B cell (primary cell): Measurements from ENCODE around the gene MPL. TPM values are rescaled to one million over a fixed set of nuclear protein-coding genes. Genes with fewer than 3 reads are reported as not detected.
A peak's percentile ranks its signal among the peaks of the same experiment; 100 is the strongest.

Source experiments
- ATAC-seq: fragments of 200-7000 bp; cut with Tn5 transposase; one replicate; pipeline ENCODE4 v1.10.0; 2021; ENCODE audit warnings: low read depth, mild to moderate bottlenecking, moderate number of reproducible peaks, moderate library complexity
- CTCF ChIA-PET: fragments of 350-600 bp; sonication (Branson Sonifier 250); formaldehyde crosslinking; loops from one replicate; lab custom pipeline; 2021; ENCODE audit warnings: antibody characterized with exemption, inconsistent platforms; lab: Charles Lee
- POLR2A ChIA-PET: fragments of 350-600 bp; sonication (Branson Sonifier 250); formaldehyde crosslinking; loops from one replicate; lab custom pipeline; 2021; ENCODE audit warnings: antibody characterized with exemption; lab: Charles Lee
- DNase-seq: peaks from one replicate; pipeline ENCODE4 v3.0.0; 2013
- H2AFZ ChIP-seq: 2 replicates; pipeline ENCODE4 v1.6.1; 2012; ENCODE audit warnings: mild to moderate bottlenecking, low read depth, low read length; ENCODE audit not compliant: insufficient read depth, poor library complexity, severe bottlenecking
- H3K27ac ChIP-seq, 2 donors: 1 replicate in 1 of 2; 2 replicates in 1 of 2; pipeline ENCODE4 v1.5.1; 2012 to 2013; ENCODE audit warnings: low read length in 2 of 2, mild to moderate bottlenecking in 2 of 2, moderate library complexity in 1 of 2
- H3K27me3 ChIP-seq, 4 experiments: fragments of 200-600 bp in 1 of 4; sonication (generic) in 1 of 4; replicated peaks in 1 of 4; 1 replicate in 2 of 4; 2 replicates in 2 of 4; pipeline versions ENCODE4 v1.6.1 to v1.7.0; 2013 to 2016; ENCODE audit warnings: low read length in 3 of 4, mild to moderate bottlenecking in 2 of 4, mixed read lengths in 1 of 4, moderate library complexity in 1 of 4; ENCODE audit not compliant: insufficient read depth in 4 of 4, control insufficient read depth in 3 of 4; ENCODE audit errors: control extremely low read depth in 1 of 4
- H3K36me3 ChIP-seq, 2 experiments: replicated peaks in 1 of 2; 1 replicate in 1 of 2; 2 replicates in 1 of 2; pipeline versions ENCODE4 v1.6.1 to v1.7.1; 2013; ENCODE audit warnings: low read length in 1 of 2; ENCODE audit not compliant: insufficient read depth in 2 of 2, control insufficient read depth in 1 of 2; ENCODE audit errors: control extremely low read depth in 1 of 2, extremely low read depth in 1 of 2
- H3K4me1 ChIP-seq, 2 donors: fragments of 200-600 bp in 1 of 2; sonication (generic) in 1 of 2; 1 replicate in 1 of 2; 2 replicates in 1 of 2; pipeline versions ENCODE4 v1.5.1 to v1.6.1; 2013 to 2017; ENCODE audit warnings: low read length in 2 of 2; ENCODE audit not compliant: control insufficient read depth in 2 of 2, insufficient read depth in 2 of 2
- H3K4me2 ChIP-seq: replicated peaks from 2 replicates; pipeline ENCODE3; 2012; ENCODE audit warnings: mild to moderate bottlenecking, low read depth, low read length; ENCODE audit not compliant: poor library complexity, severe bottlenecking
- H3K4me3 ChIP-seq, 5 experiments: fragments of 200-600 bp in 1 of 5; sonication (generic) in 1 of 5; 1 replicate in 3 of 5; 2 replicates in 2 of 5; pipeline versions ENCODE4 v1.5.1 to v1.7.0; 2011 to 2016; ENCODE audit warnings: low read length in 4 of 5, mild to moderate bottlenecking in 4 of 5, low read depth in 2 of 5, control low read depth in 1 of 5, moderate library complexity in 1 of 5; ENCODE audit not compliant: insufficient read depth in 1 of 5; ENCODE audit errors: control extremely low read depth in 1 of 5, extremely low read depth in 1 of 5
- H3K79me2 ChIP-seq: fragments of 200-600 bp; sonication (generic); one replicate; pipeline ENCODE4 v1.6.0; 2016; ENCODE audit warnings: low read length; ENCODE audit not compliant: control insufficient read depth, insufficient read depth
- H3K9ac ChIP-seq: fragments of 200-600 bp; sonication (generic); 2 replicates; pipeline ENCODE4 v1.6.1; 2017; ENCODE audit warnings: mild to moderate bottlenecking, low read length, moderate library complexity
- H3K9me3 ChIP-seq, 3 donors: one replicate each; pipeline versions ENCODE4 v1.6.1 to v1.7.1; 2013; ENCODE audit warnings: low read length in 2 of 3; ENCODE audit not compliant: control insufficient read depth in 2 of 3, insufficient read depth in 1 of 3; ENCODE audit errors: control extremely low read depth in 1 of 3
- H4K20me1 ChIP-seq: 2 replicates; pipeline ENCODE4 v1.6.0; 2012; ENCODE audit warnings: mild to moderate bottlenecking, low read length; ENCODE audit not compliant: insufficient read depth, control insufficient read depth, poor library complexity, severe bottlenecking
- H3K27ac Mint-ChIP-seq: one replicate; pipeline ENCODE4 v1.8.0; 2021; ENCODE audit warnings: mixed read lengths
- H3K27me3 Mint-ChIP-seq: one replicate; pipeline ENCODE4 v1.8.0; 2021; ENCODE audit warnings: mixed read lengths
- H3K4me1 Mint-ChIP-seq: one replicate; pipeline ENCODE4 v1.8.0; 2021; ENCODE audit warnings: mixed read lengths
- H3K4me3 Mint-ChIP-seq: one replicate; pipeline ENCODE4 v1.8.0; 2021; ENCODE audit warnings: mixed read lengths
- H3K9me3 Mint-ChIP-seq: one replicate; pipeline ENCODE4 v1.8.0; 2022; ENCODE audit warnings: mixed read lengths; ENCODE audit not compliant: insufficient read depth
- CTCF ChIP-seq: fragments of 200-600 bp; IDR thresholded peaks from one replicate; pipeline ENCODE4 v1.8.0; 2022; ENCODE audit warnings: antibody characterized with exemption, mild to moderate bottlenecking
- EZH2 ChIP-seq: IDR thresholded peaks from 2 replicates; pipeline ENCODE4 v1.6.1; 2012; ENCODE audit warnings: borderline replicate concordance, low read depth, mild to moderate bottlenecking, moderate library complexity, low read length; ENCODE audit not compliant: insufficient read depth, poor library complexity, severe bottlenecking
- WGBS: methylation state at CpG from one replicate; pipeline ENCODE4 v1.1.5; 2013; ENCODE audit warnings: missing lambda C conversion rate; ENCODE audit not compliant: insufficient coverage; 5-methylcytosine and 5-hydroxymethylcytosine counted together
- intact Hi-C: fragments of 100-400 bp; cut with micrococcal nuclease; formaldehyde crosslinking; loops from one replicate; pipeline ENCODE4 v1.10.0; 2022
- polyA plus RNA-seq: library from polyadenylated mRNA; depleted of rRNA; stranded (reverse); fragments of >200 nt; gene quantifications from 2 replicates; pipeline ENCODE4 v1.2.3, GENCODE V29; 2012
- total RNA-seq, 2 donors: library from RNA; stranded (reverse); fragments of 120-200 nt in 1 of 2; gene quantifications; 1 replicate in 1 of 2; 2 replicates in 1 of 2; pipeline versions ENCODE4 v1.2.3 to v1.2.4, GENCODE V29; 2013 to 2022

Gene MPL
- total and polyA plus RNA-seq, 2 donors (not counting 1 experiment from before 2014, with no cell fraction given): not detected

GRCh38 chr1:43365678-43366077 lies 28.1 kb downstream of the MPL start:
- H3K9me3 ChIP-seq: no peaks in the 10 kb centered on the region
- CTCF ChIA-PET: interaction anchor here (1.1 kb wide), 1 partner anchor 139 kb away, joined by 3 read pairs; no protein-coding TSS in a partner anchor
- H4K20me1 ChIP-seq: peaks cover 31% of the 10 kb centered on the region
- H3K36me3 ChIP-seq: peaks cover 0 to 38% of the 10 kb centered on the region in 2 experiments
- peaks cover 49% of the 10 kb centered on the region for H3K79me2 ChIP-seq
- peak overlapping the region in 1 of 2 donors; percentile 96 for H3K27ac ChIP-seq
- intact Hi-C loops: loop anchor here (5.0 to 10.0 kb wide), 4 partner anchors 287 to 667 kb away; partner anchors contain the start of genes C1orf50, KDM4A, P3H1 and SLC2A1
- no peak overlapping the region for H3K9ac ChIP-seq
- POLR2A ChIA-PET: no interaction called here
- H3K4me1 ChIP-seq: peaks cover 18 to 26% of the 10 kb centered on the region in 2 donors
- peak overlapping the region; percentile 75 for H3K27ac Mint-ChIP-seq
- 96% methylated on average over 2 of the region's 2 CpGs for WGBS
- DNase-seq (no peak), ATAC-seq (no peak)
- peak overlapping the region; percentile 93 for H3K4me3 Mint-ChIP-seq
- no peaks in the 10 kb centered on the region for H3K27me3 Mint-ChIP-seq
- no peaks in the 10 kb centered on the region for H3K27me3 ChIP-seq
- no peaks in the 10 kb centered on the region for H3K9me3 Mint-ChIP-seq
- no peak overlapping the region for H3K4me3 ChIP-seq
- no peak overlapping the region for H2AFZ ChIP-seq
- TF ChIP-seq EZH2 (no peak), CTCF (no peak)
- H3K4me1 Mint-ChIP-seq: peaks cover 36% of the 10 kb centered on the region
- peak overlapping the region; percentile 100 for H3K4me2 ChIP-seq

- 84% methylated on average over 4 of the region's 11 CpGs for WGBS
- CTCF ChIA-PET: interaction anchor here (1.1 kb wide), 1 partner anchor 139 kb away, joined by 3 read pairs; no protein-coding TSS in a partner anchor
- H3K4me2 ChIP-seq: peak overlapping the region; percentile 100
Observed at GRCh38 chr1:43366179-43366578, 28.6 kb downstream of the MPL start.

More at GRCh38 chr1:43366179-43366578, 28.6 kb downstream of the MPL start:
- Mint-ChIP-seq H3K27me3 (no peaks in the 10 kb centered on the region), H3K27ac (peak overlapping the region; percentile 75), H3K4me3 (peak overlapping the region; percentile 93), H3K4me1 (peaks cover 41% of the 10 kb centered on the region), H3K9me3 (no peaks in the 10 kb centered on the region)
- H3K9me3 ChIP-seq: no peaks in the 10 kb centered on the region
- TF ChIP-seq CTCF: no peak
- TF ChIP-seq EZH2: no peak
- peaks cover 0 to 38% of the 10 kb centered on the region in 2 experiments for H3K36me3 ChIP-seq
- peaks cover 32% of the 10 kb centered on the region for H4K20me1 ChIP-seq
- no peak overlapping the region for H3K4me3 ChIP-seq
- intact Hi-C loops: loop anchor here (5.0 to 10.0 kb wide), 4 partner anchors 286 to 666 kb away; partner anchors contain the start of genes C1orf50, KDM4A, P3H1 and SLC2A1
- H3K27ac ChIP-seq: peak overlapping the region in 1 of 2 donors; percentile 96
- peaks cover 52% of the 10 kb centered on the region for H3K79me2 ChIP-seq
- no peak overlapping the region for H3K9ac ChIP-seq
- no peak overlapping the region for H2AFZ ChIP-seq
- DNase-seq: no peak
- H3K27me3 ChIP-seq: no peaks in the 10 kb centered on the region
- H3K4me1 ChIP-seq: peaks cover 18 to 26% of the 10 kb centered on the region in 2 donors
- ATAC-seq: no peak
- POLR2A ChIA-PET: no interaction called here
